ENCODE results near the gene COL6A3. TPM values are rescaled to one million over a fixed set of nuclear protein-coding genes. Genes with fewer than 3 reads are reported as not detected.

The COL6A3 gene
- total and polyA plus RNA-seq, 2 of the 13 experiments (the other 11 are each of a cell fraction or from before 2014, with no cell fraction given), result 0.03 TPM; not detected in 1

DNA sequence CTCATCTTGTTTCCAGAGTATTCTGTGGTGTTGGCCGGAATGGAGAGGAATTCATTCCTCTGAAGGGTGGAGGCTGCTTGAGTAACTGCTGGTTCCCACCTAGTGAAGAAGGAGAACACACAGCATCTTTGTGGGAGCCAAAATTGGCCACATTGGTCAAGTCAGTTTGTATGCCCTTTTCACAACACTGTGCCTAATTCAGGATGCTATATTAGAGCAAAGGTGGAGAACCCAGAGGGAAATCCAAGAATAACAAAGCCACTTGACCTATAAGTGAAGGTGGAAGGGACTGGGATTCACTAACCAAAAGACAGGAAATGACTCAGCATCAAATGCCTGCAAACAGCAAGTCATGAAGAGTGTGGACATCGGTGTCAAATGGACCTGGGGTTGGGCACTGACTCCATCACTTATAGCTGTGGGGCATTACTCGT is 45.8 kb upstream of the COL6A3 start:
- H3K9ac ChIP-seq (ENCODE audit: insufficient read depth, low read depth, low read length), result no peak overlapping the region
- no TSS peak for BruUV-seq (replicated peaks)
- ChIA-PET POLR2A (no interaction called here), CTCF (ENCODE audit: low intra/inter-chr PET ratio, low total read pairs) (no interaction called here)
- H3K4me3 ChIP-seq (replicated peaks in 1 of 3; ENCODE audit: insufficient read depth in 1 of 3, low read depth in 2 of 3, low read length in 3 of 3), result no peak overlapping the region
- no peak overlapping the region for H3K27ac ChIP-seq (ENCODE audit: extremely low read length, insufficient read depth, low read length)
- H3K27me3 ChIP-seq (ENCODE audit: control insufficient read depth in 1 of 2, insufficient read depth in 2 of 2, low read length in 2 of 2), result peaks cover 0 to 17% of the 10 kb centered on the region in 2 experiments; a peak in 2 of 5 replicates
- no peaks in the 10 kb centered on the region for H3K4me1 ChIP-seq (ENCODE audit: insufficient read depth, low read length)
- FAIRE-seq (no peak), DNase-seq (ENCODE audit: low spot score) (no peak), ATAC-seq (no peak)
- no peak overlapping the region for H3K4me2 ChIP-seq (ENCODE audit: low read depth, low read length)
- in situ Hi-C loops (cut with HindIII; ENCODE audit: extremely low pct_ligation_motif_present, low pct_unique_long_range_greater_than_20kb) (no loop called here), intact Hi-C loops (cut with micrococcal nuclease; ENCODE audit: unreplicated experiment) (no loop called here)
- 0% methylated on average over 3 of the region's 3 CpGs for WGBS (ENCODE audit: low lambda C conversion rate)
- no peaks in the 10 kb centered on the region for H3K79me2 ChIP-seq (ENCODE audit: insufficient read depth, low read length)
- no peaks in the 10 kb centered on the region for H4K20me1 ChIP-seq (ENCODE audit: insufficient read depth, low read length)
- no peak overlapping the region for H2AFZ ChIP-seq (ENCODE audit: low read length)
- H3K36me3 ChIP-seq (replicated peaks in 1 of 2; ENCODE audit: control insufficient read depth in 1 of 2, insufficient read depth in 2 of 2, low read length in 2 of 2), result no peaks in the 10 kb centered on the region
- no peaks in the 10 kb centered on the region for H3K9me3 ChIP-seq (ENCODE audit: low read length)
- TF ChIP-seq JDP2 (CRISPR knock-in tag; IDR thresholded peaks at IDR 0.05; ENCODE audit: borderline replicate concordance) (no peak), NFE2L2 (IDR thresholded peaks at IDR 0.05; ENCODE audit: low read length) (peak; percentile 35; the same call in 1 of the 2 replicates)

GRCh38 chr2:237459226-237459625 is 45.3 kb upstream of the COL6A3 start:
- Histone ChIP-seq H3K27me3 (ENCODE audit: control insufficient read depth in 1 of 2, insufficient read depth in 2 of 2, low read length in 2 of 2) (peaks cover 0 to 17% of the 10 kb centered on the region in 2 experiments; a peak in 2 of 5 replicates), H3K36me3 (replicated peaks in 1 of 2; ENCODE audit: control insufficient read depth in 1 of 2, insufficient read depth in 2 of 2, low read length in 2 of 2) (no peaks in the 10 kb centered on the region), H3K4me1 (ENCODE audit: insufficient read depth, low read length) (no peaks in the 10 kb centered on the region), H2AFZ (ENCODE audit: low read length) (no peak overlapping the region), H3K4me3 (replicated peaks in 1 of 3; ENCODE audit: insufficient read depth in 1 of 3, low read depth in 2 of 3, low read length in 3 of 3) (no peak overlapping the region), H3K79me2 (ENCODE audit: insufficient read depth, low read length) (no peaks in the 10 kb centered on the region), H3K27ac (ENCODE audit: extremely low read length, insufficient read depth, low read length) (no peak overlapping the region), H4K20me1 (ENCODE audit: insufficient read depth, low read length) (no peaks in the 10 kb centered on the region), H3K9ac (ENCODE audit: insufficient read depth, low read depth, low read length) (no peak overlapping the region), H3K9me3 (ENCODE audit: low read length) (no peaks in the 10 kb centered on the region), H3K4me2 (ENCODE audit: low read depth, low read length) (no peak overlapping the region)
- no peak for ATAC-seq
- TF ChIP-seq ATF7-NPFF (CRISPR knock-in tag; IDR thresholded peaks at IDR 0.05; ENCODE audit: low read depth), result no peak
- no peak for TF ChIP-seq KDM2A (CRISPR knock-in tag; IDR thresholded peaks at IDR 0.05; ENCODE audit: borderline replicate concordance, low read depth)
- TF ChIP-seq ZNF383 (CRISPR knock-in tag; IDR thresholded peaks at IDR 0.05; ENCODE audit: borderline replicate concordance), result no peak
- TF ChIP-seq RORA (CRISPR knock-in tag; IDR thresholded peaks at IDR 0.05), result no peak
- TF ChIP-seq RFX1 (IDR thresholded peaks at IDR 0.05), result no peak
- TF ChIP-seq, protein P1, sequence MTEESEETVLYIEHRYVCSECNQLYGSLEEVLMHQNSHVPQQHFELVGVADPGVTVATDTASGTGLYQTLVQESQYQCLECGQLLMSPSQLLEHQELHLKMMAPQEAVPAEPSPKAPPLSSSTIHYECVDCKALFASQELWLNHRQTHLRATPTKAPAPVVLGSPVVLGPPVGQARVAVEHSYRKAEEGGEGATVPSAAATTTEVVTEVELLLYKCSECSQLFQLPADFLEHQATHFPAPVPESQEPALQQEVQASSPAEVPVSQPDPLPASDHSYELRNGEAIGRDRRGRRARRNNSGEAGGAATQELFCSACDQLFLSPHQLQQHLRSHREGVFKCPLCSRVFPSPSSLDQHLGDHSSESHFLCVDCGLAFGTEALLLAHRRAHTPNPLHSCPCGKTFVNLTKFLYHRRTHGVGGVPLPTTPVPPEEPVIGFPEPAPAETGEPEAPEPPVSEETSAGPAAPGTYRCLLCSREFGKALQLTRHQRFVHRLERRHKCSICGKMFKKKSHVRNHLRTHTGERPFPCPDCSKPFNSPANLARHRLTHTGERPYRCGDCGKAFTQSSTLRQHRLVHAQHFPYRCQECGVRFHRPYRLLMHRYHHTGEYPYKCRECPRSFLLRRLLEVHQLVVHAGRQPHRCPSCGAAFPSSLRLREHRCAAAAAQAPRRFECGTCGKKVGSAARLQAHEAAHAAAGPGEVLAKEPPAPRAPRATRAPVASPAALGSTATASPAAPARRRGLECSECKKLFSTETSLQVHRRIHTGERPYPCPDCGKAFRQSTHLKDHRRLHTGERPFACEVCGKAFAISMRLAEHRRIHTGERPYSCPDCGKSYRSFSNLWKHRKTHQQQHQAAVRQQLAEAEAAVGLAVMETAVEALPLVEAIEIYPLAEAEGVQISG (CRISPR knock-in tag; IDR thresholded peaks at IDR 0.05), result no peak
- TF ChIP-seq, protein P2, sequence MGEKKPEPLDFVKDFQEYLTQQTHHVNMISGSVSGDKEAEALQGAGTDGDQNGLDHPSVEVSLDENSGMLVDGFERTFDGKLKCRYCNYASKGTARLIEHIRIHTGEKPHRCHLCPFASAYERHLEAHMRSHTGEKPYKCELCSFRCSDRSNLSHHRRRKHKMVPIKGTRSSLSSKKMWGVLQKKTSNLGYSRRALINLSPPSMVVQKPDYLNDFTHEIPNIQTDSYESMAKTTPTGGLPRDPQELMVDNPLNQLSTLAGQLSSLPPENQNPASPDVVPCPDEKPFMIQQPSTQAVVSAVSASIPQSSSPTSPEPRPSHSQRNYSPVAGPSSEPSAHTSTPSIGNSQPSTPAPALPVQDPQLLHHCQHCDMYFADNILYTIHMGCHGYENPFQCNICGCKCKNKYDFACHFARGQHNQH (CRISPR knock-in tag; IDR thresholded peaks at IDR 0.05), result no peak
- no peak for TF ChIP-seq ZSCAN5A (CRISPR knock-in tag; IDR thresholded peaks at IDR 0.05; ENCODE audit: borderline replicate concordance)
- TF ChIP-seq ZNF569 (CRISPR knock-in tag; IDR thresholded peaks at IDR 0.05; ENCODE audit: borderline replicate concordance), result no peak
- no peak for FAIRE-seq
- ChIA-PET CTCF (ENCODE audit: low intra/inter-chr PET ratio, low total read pairs) (no interaction called here), POLR2A (no interaction called here)
- no peak for DNase-seq (ENCODE audit: low spot score)
- WGBS (ENCODE audit: low lambda C conversion rate), result 5% methylated on average over 4 of the region's 4 CpGs
- intact Hi-C loops (cut with micrococcal nuclease; ENCODE audit: unreplicated experiment), result no loop called here
- BruUV-seq (replicated peaks), result no TSS peak
- in situ Hi-C loops (cut with HindIII; ENCODE audit: extremely low pct_ligation_motif_present, low pct_unique_long_range_greater_than_20kb), result no loop called here

Data from HepG2 (cell line).